OCI-LY3 (cell line): ENCODE data around the gene THAP5.

Experiments
- EZH2phosphoT487 ChIP-seq: fragments of 200-600 bp; shearing (Covaris generic); IDR thresholded peaks from 2 replicates; pipeline ENCODE4 v1.6.1; 2018; ENCODE audit warnings: antibody characterized with exemption, mixed run types, low read depth
- TF ChIP-seq, protein P1 (sequence below): fragments of 200-600, 300-600 bp; sonication (generic); IDR thresholded peaks from 2 replicates; pipeline ENCODE4 v1.5.1; 2014; ENCODE audit warnings: antibody characterized with exemption, low read length, low read depth

DNA sequence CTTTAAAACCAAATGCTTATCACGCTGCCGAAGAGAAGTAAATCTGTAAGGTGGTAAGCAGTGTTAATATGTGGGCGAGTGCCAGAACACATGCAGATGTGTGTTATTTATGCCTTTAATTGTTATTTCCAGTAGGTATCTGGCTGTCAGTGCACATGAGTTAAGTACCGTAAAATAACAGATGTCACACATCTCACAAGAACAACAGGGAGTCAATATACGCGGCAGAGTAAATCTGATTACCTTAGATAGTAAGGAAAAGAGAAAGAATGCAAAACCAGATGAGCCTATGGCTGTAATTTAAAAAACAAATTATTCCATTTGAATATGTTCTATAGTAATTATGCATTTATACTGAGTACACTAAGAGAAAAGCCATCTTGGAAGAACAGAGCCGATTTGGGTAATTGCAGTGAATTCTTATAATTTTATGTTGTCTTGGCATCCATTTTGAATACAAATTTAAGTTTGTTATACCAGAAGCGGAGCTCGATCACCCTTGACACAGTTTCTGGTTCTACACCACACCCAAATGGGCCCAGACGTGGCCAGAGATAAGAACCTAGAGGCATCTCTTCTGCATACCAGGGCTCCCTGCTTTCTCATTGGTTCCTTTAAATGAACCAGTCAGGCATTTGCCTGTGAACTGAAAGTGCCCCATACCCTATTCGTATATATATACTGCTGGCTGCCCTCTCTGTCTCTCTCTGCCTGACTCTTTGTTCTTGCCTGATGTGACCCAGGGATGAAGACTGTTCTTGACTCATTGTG lies 35.0 kb upstream of the THAP5 start:
- TF ChIP-seq, protein P1, sequence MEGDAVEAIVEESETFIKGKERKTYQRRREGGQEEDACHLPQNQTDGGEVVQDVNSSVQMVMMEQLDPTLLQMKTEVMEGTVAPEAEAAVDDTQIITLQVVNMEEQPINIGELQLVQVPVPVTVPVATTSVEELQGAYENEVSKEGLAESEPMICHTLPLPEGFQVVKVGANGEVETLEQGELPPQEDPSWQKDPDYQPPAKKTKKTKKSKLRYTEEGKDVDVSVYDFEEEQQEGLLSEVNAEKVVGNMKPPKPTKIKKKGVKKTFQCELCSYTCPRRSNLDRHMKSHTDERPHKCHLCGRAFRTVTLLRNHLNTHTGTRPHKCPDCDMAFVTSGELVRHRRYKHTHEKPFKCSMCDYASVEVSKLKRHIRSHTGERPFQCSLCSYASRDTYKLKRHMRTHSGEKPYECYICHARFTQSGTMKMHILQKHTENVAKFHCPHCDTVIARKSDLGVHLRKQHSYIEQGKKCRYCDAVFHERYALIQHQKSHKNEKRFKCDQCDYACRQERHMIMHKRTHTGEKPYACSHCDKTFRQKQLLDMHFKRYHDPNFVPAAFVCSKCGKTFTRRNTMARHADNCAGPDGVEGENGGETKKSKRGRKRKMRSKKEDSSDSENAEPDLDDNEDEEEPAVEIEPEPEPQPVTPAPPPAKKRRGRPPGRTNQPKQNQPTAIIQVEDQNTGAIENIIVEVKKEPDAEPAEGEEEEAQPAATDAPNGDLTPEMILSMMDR: no peak
- TF ChIP-seq EZH2phosphoT487: no peak
